LNCaP clone FGC (cell line): Measurements from ENCODE around the gene THOP1.
A peak's percentile ranks its signal among the peaks of the same experiment; 100 is the strongest.
"Not testable (repeated sequence)": the region's sequence is repeated elsewhere in the genome, so short reads cannot be mapped to it uniquely, and the experiment has no call there.

Experiments
- DNase-seq: peaks from one replicate; pipeline ENCODE4 v3.0.0-alpha.2; 2011; ENCODE audit warnings: low read depth
- H3K4me3 ChIP-seq: 2 replicates; pipeline ENCODE4 v1.5.1; 2011; ENCODE audit warnings: mild to moderate bottlenecking, low read depth, low read length, control low read depth
- TF ChIP-seq, protein P1 (sequence below): IDR thresholded peaks from 2 replicates; pipeline ENCODE4 v1.5.1; 2012; ENCODE audit warnings: mild to moderate bottlenecking; ENCODE audit not compliant: control insufficient read depth, insufficient read depth; ENCODE audit errors: extremely low read depth

Gene THOP1

GRCh38 chr19:2783781-2784145 is 1.5 kb upstream of the THOP1 start:
- no peak for DNase-seq
- TF ChIP-seq, protein P1, sequence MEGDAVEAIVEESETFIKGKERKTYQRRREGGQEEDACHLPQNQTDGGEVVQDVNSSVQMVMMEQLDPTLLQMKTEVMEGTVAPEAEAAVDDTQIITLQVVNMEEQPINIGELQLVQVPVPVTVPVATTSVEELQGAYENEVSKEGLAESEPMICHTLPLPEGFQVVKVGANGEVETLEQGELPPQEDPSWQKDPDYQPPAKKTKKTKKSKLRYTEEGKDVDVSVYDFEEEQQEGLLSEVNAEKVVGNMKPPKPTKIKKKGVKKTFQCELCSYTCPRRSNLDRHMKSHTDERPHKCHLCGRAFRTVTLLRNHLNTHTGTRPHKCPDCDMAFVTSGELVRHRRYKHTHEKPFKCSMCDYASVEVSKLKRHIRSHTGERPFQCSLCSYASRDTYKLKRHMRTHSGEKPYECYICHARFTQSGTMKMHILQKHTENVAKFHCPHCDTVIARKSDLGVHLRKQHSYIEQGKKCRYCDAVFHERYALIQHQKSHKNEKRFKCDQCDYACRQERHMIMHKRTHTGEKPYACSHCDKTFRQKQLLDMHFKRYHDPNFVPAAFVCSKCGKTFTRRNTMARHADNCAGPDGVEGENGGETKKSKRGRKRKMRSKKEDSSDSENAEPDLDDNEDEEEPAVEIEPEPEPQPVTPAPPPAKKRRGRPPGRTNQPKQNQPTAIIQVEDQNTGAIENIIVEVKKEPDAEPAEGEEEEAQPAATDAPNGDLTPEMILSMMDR = no peak
- peak overlapping the region; percentile 88 for H3K4me3 ChIP-seq

DNA sequence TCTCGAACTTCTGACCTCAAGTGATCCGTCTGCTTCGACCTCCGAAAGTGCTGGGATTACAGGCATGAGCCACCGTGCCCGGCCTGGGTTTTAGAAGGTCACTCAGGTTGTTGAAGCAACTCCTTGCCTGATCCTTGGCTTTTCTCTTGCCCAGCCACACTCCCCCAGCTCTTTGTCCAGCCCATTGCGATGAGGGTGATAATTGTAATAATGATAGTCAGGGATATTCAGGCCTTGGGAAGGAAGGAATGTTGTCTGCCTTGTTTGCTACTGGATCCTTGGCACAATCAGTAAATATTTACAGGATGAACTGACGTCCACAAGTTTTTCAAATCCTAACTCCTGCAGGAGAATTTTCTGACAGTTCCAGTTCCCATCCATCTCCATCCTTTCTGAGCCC is 1.8 kb downstream of the THOP1 start:
- TF ChIP-seq, protein P1 = no peak
- H3K4me3 ChIP-seq = no peak overlapping the region
- no peak for DNase-seq

- no peak for DNase-seq
- TF ChIP-seq, protein P1 = no peak
- H3K4me3 ChIP-seq = no peak overlapping the region
Measured at GRCh38 chr19:2788237-2788636, 2.9 kb downstream of the THOP1 start.

GRCh38 chr19:2790194-2790556 is 4.9 kb downstream of the THOP1 start:
- DNase-seq = no peak
- TF ChIP-seq, protein P1 = no peak
- H3K4me3 ChIP-seq = no peak overlapping the region

GRCh38 chr19:2790557-2791271 is 5.4 kb downstream of the THOP1 start:
- no peak overlapping the region for H3K4me3 ChIP-seq
- TF ChIP-seq, protein P1 = no peak
- no peak for DNase-seq

GRCh38 chr19:2791440-2791839 is 6.1 kb downstream of the THOP1 start:
- DNase-seq = no peak
- TF ChIP-seq, protein P1 = no peak

DNA sequence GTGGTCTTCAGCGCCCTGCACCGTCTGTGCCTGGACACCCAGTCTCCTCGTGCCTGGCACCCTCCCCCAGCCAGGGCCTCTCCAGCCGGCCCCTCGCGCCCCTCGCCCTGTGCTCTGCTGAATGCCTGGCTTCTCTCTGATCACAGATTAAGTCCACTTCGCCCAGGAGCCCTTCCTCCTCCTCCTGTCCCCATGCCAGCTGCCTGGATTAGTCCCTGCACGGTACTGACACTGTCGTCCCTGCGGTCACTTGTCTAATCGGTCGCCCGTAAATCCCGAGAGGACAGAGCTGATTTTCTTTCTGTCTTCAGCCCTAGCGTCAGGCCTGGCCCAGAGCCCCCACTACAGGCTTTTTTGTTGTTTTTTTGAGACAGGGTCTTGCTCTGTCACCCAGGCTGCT is 6.6 kb downstream of the THOP1 start:
- DNase-seq = no peak

More at GRCh38 chr19:2791440-2791839, 6.1 kb downstream of the THOP1 start:
- no peak overlapping the region for H3K4me3 ChIP-seq

GRCh38 chr19:2792666-2793065 is 7.4 kb downstream of the THOP1 start:
- not testable (repeated sequence) for H3K4me3 ChIP-seq, DNase-seq

More for the DNA sequence above, 6.6 kb downstream of the THOP1 start:
- no peak overlapping the region for H3K4me3 ChIP-seq
- TF ChIP-seq, protein P1 = no peak
